ENCODE results near the gene ATXN7L2.

Gene ATXN7L2

DNA sequence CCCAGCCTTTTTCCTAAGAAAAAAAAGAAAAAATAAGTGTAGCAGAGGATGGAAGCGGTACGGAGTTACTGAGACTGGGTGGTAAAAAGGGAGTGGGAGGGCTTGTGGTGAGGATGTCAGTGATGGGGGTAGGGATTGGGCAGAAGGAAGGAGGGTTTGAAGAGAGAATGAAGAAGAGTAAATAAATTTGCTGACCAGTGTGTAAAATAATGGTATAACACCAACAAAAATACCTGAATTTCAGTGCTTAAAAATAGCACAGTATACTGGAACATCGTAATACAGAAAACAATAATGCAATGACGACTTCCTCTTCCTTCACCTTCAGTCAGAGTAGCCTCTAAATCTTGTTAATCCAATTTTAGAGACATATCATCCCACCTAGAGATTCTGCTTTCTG lies 36.2 kb upstream of the ATXN7L2 start:
- TF ChIP-seq, protein P1, sequence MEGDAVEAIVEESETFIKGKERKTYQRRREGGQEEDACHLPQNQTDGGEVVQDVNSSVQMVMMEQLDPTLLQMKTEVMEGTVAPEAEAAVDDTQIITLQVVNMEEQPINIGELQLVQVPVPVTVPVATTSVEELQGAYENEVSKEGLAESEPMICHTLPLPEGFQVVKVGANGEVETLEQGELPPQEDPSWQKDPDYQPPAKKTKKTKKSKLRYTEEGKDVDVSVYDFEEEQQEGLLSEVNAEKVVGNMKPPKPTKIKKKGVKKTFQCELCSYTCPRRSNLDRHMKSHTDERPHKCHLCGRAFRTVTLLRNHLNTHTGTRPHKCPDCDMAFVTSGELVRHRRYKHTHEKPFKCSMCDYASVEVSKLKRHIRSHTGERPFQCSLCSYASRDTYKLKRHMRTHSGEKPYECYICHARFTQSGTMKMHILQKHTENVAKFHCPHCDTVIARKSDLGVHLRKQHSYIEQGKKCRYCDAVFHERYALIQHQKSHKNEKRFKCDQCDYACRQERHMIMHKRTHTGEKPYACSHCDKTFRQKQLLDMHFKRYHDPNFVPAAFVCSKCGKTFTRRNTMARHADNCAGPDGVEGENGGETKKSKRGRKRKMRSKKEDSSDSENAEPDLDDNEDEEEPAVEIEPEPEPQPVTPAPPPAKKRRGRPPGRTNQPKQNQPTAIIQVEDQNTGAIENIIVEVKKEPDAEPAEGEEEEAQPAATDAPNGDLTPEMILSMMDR (IDR thresholded peaks at IDR 0.05; ENCODE audit: borderline replicate concordance, insufficient read depth, low read depth, low read length), result no peak
- H3K4me3 ChIP-seq (ENCODE audit: low read depth, low read length), result no peak overlapping the region

DNA sequence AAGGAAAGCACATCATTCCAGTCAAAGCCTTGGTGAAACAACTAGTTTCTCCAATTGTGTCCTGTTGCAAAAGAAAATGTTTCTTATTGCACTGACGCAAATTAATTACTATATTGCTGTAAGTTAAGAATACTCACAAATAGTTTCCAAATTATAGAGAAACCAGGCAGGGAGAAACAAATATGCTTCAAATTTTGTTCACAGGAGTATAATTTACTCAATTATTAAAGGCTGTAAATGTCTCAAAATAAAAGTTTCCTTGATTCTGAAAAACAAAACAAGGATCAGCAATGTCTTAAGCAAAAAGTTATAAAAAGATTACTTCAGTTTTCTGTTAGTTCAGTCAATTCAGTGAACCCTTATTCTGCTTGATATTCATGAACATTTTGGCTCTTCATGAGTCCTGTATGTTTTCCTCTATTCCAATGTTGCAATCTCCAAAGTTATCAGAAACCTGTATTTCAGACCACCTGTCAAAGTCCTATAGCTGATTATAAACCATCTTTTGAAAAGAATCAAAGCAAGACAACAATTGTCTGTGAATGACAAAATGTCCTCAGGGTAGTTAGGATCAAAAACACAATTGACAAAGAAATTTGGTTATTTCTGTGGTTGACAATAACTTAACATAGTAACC lies 29.1 kb upstream of the ATXN7L2 start:
- TF ChIP-seq, protein P1 (IDR thresholded peaks at IDR 0.05; ENCODE audit: borderline replicate concordance, insufficient read depth, low read depth, low read length), result no peak
- H3K4me3 ChIP-seq (ENCODE audit: low read depth, low read length), result no peak overlapping the region

DNA sequence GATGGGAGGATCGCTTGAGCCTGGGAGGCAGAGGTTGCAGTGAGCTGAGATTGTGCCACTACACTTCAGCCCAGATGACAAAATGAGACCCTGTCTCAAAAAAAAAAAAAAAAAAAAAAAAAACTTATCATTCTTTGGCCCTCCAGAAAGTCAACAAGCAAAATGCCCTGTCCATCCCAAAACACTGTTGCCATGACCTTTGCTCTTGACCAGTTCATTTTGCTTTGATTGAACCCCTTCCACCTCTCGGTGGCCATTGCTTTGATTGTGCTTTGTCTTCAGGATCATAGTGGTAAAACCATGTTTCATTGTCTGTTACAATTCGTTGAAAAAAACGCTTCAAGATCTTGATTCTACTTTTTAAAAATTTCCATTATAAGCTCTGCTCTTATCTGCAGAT lies 25.9 kb upstream of the ATXN7L2 start:
- TF ChIP-seq, protein P1 (IDR thresholded peaks at IDR 0.05; ENCODE audit: borderline replicate concordance, insufficient read depth, low read depth, low read length), result no peak
- no peak overlapping the region for H3K4me3 ChIP-seq (ENCODE audit: low read depth, low read length)

DNA sequence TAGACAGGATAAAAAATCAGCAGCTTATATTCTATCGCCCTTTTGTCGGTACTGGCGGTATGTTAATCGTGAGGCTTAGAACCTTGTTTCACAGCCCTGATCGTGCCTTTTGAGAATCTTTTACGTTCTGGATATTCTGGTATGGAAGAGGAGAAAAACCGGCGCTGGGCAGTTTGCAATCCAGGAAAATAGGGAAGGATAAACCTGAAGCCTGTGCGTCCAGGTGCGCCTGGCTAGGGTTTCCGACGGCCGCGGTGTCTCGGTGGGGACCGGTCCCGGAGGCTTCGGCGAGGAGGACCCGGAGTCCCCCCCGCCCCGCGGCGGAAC lies 17.6 kb upstream of the ATXN7L2 start:
- no peak overlapping the region for H3K4me3 ChIP-seq (ENCODE audit: low read depth, low read length)
- TF ChIP-seq, protein P1 (IDR thresholded peaks at IDR 0.05; ENCODE audit: borderline replicate concordance, insufficient read depth, low read depth, low read length), result no peak

DNA sequence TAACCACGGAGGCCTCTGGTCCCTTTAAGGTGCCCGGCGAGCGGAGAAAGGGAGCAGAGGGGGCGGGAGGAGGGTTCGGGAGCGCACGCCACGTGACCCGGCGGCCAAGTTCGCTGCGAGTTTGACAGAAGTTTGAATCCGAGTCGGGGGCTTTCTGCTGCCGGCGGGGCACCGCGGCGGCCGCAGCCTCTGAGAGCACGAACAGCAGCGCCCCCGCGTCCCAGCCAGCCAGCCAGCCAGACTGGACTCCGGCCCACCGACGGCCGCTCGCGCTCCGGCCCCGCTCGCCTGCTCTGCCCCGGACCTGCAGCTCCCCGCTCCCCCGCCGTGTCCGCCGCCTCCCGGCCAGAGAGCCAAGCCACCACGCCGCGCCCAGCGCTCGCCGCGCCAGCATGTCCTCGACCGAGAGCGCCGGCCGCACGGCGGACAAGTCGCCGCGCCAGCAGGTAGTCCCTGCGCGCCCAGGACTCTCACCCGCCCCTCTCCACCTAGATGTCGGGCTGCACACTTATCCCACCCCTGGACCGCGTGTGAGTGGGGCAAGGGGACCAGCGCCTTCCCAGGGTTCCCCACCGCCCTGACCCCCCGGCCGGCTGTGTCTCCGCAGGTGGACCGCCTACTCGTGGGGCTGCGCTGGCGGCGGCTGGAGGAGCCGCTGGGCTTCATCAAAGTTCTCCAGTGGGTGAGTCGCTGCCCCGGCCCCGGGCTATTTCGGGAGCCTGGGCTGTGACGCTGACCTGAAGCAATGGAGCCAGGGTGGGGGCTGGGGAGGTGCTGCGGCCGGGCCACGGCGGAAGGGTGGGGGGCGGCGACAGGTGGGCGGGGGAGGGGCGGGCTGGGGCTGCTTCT lies 17.0 kb upstream of the ATXN7L2 start, which contains the start of gene SYPL2:
Gene SYPL2 (plus strand): TSS at position 95 of the 849 bp plus-strand sequence. CDS start 298 bp downstream, at position 393.
- TF ChIP-seq, protein P1 (IDR thresholded peaks at IDR 0.05; ENCODE audit: borderline replicate concordance, insufficient read depth, low read depth, low read length), result no peak
- H3K4me3 ChIP-seq (ENCODE audit: low read depth, low read length), result no peak within 1 kb of the TSS

DNA sequence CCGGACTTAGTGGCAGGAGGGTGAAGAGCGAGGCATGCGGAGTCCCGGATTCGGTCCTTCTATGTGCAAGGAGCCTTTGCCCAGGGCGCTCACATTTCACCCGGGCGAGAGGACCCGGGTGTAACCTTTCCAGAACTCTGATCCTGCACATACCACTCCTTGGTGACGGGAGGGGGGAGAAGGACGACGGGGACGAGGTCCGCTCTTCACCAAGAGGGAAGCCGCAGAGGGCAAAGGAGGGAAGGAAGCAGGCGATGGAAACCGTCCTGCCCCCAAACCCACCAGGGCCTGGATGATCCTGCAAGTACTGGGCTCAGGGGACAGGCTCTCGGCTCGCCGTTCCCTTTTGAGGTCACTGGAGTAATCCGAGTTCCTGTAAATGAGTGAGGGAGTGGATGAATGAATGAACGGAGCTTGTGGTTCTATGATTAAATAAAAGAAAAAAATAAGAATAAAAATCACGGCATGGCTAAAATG lies 16.4 kb upstream of the ATXN7L2 start:
- TF ChIP-seq, protein P1 (IDR thresholded peaks at IDR 0.05; ENCODE audit: borderline replicate concordance, insufficient read depth, low read depth, low read length), result no peak
- no peak overlapping the region for H3K4me3 ChIP-seq (ENCODE audit: low read depth, low read length)
